ENCODE measurements around the gene XKR7.
A peak's percentile ranks its signal among the peaks of the same experiment; 100 is the strongest.

XKR7 gene

GRCh38 chr20:31972471-31973021 lies 4.6 kb downstream of the XKR7 start:
- Histone ChIP-seq H4K91ac (ENCODE audit: low read length) (no peak overlapping the region), H2BK120ac (ENCODE audit: low read depth, low read length) (no peak overlapping the region), H3K4ac (ENCODE audit: low read depth in 1 of 2, low read length in 2 of 2) (no peak overlapping the region), H4K8ac (ENCODE audit: low read length) (no peak overlapping the region), H3K4me1 (ENCODE audit: control insufficient read depth, insufficient read depth, low read depth, low read length) (peaks cover 22% of the 10 kb centered on the region), H2BK5ac (ENCODE audit: low read depth, low read length, poor library complexity, severe bottlenecking) (no peak overlapping the region), H3K79me1 (replicated peaks; ENCODE audit: low read length, poor library complexity, severe bottlenecking) (no peaks in the 10 kb centered on the region), H3K9ac (ENCODE audit: low read length) (no peak overlapping the region), H2AK5ac (ENCODE audit: low read length, severe bottlenecking) (no peak overlapping the region), H3K4me3 (ENCODE audit: insufficient read depth in 1 of 2, low read depth in 1 of 2, low read length in 2 of 2) (no peak overlapping the region), H3K27me3 (ENCODE audit: control insufficient read depth in 1 of 2, insufficient read depth in 1 of 2, low read length in 2 of 2) (peaks cover 76 to 83% of the 10 kb centered on the region in 2 experiments), H3K9me3 (ENCODE audit: control insufficient read depth, low read length) (no peaks in the 10 kb centered on the region), H2BK15ac (ENCODE audit: low read depth, poor library complexity, severe bottlenecking) (no peak overlapping the region), H3K27ac (ENCODE audit: low read length, poor library complexity, severe bottlenecking) (peak overlapping the region; percentile 2), H3K14ac (ENCODE audit: low read length in 2 of 2) (no peak overlapping the region), H3K4me2 (ENCODE audit: low read length, poor library complexity, severe bottlenecking) (peak overlapping the region; percentile 0), H2BK12ac (ENCODE audit: low read length in 2 of 2) (no peak overlapping the region), H2AFZ (ENCODE audit: low read depth, low read length) (no peak overlapping the region), H3K23ac (ENCODE audit: low read length in 2 of 2) (no peak overlapping the region), H3K36me3 (ENCODE audit: control insufficient read depth in 1 of 2, insufficient read depth in 2 of 2, low read depth in 1 of 2, low read length in 2 of 2) (no peaks in the 10 kb centered on the region), H3K18ac (ENCODE audit: low read depth in 1 of 2, low read length in 2 of 2) (no peak overlapping the region)
- DNase-seq, result no peak
- 24% methylated on average over 4 of the region's 4 CpGs for WGBS

GRCh38 chr20:31974296-31974695 lies 6.3 kb downstream of the XKR7 start:
- Histone ChIP-seq H2BK120ac (ENCODE audit: low read depth, low read length) (no peak overlapping the region), H3K4me2 (ENCODE audit: low read length, poor library complexity, severe bottlenecking) (no peak overlapping the region), H2BK15ac (ENCODE audit: low read depth, poor library complexity, severe bottlenecking) (no peak overlapping the region), H3K27ac (ENCODE audit: low read length, poor library complexity, severe bottlenecking) (no peak overlapping the region), H3K4me1 (ENCODE audit: control insufficient read depth, insufficient read depth, low read depth, low read length) (peaks cover 12% of the 10 kb centered on the region), H2AK5ac (ENCODE audit: low read length, severe bottlenecking) (no peak overlapping the region), H2BK5ac (ENCODE audit: low read depth, low read length, poor library complexity, severe bottlenecking) (no peak overlapping the region), H3K9me3 (ENCODE audit: control insufficient read depth, low read length) (no peaks in the 10 kb centered on the region), H3K79me1 (replicated peaks; ENCODE audit: low read length, poor library complexity, severe bottlenecking) (no peaks in the 10 kb centered on the region), H3K4ac (ENCODE audit: low read depth in 1 of 2, low read length in 2 of 2) (no peak overlapping the region), H3K27me3 (ENCODE audit: control insufficient read depth in 1 of 2, insufficient read depth in 1 of 2, low read length in 2 of 2) (peaks cover 65 to 82% of the 10 kb centered on the region in 2 experiments), H3K4me3 (ENCODE audit: insufficient read depth in 1 of 2, low read depth in 1 of 2, low read length in 2 of 2) (no peak overlapping the region), H4K8ac (ENCODE audit: low read length) (no peak overlapping the region), H3K23ac (ENCODE audit: low read length in 2 of 2) (no peak overlapping the region), H2AFZ (ENCODE audit: low read depth, low read length) (no peak overlapping the region), H4K91ac (ENCODE audit: low read length) (no peak overlapping the region), H3K9ac (ENCODE audit: low read length) (no peak overlapping the region), H3K18ac (ENCODE audit: low read depth in 1 of 2, low read length in 2 of 2) (no peak overlapping the region), H3K36me3 (ENCODE audit: control insufficient read depth in 1 of 2, insufficient read depth in 2 of 2, low read depth in 1 of 2, low read length in 2 of 2) (no peaks in the 10 kb centered on the region), H3K14ac (ENCODE audit: low read length in 2 of 2) (no peak overlapping the region), H2BK12ac (ENCODE audit: low read length in 2 of 2) (no peak overlapping the region)
- 100% methylated on average over 2 of the region's 2 CpGs for WGBS
- no peak for DNase-seq

GRCh38 chr20:31974951-31975487 lies 7.1 kb downstream of the XKR7 start:
- H3K14ac ChIP-seq (ENCODE audit: low read length in 2 of 2), result no peak overlapping the region
- no peaks in the 10 kb centered on the region for H3K36me3 ChIP-seq (ENCODE audit: control insufficient read depth in 1 of 2, insufficient read depth in 2 of 2, low read depth in 1 of 2, low read length in 2 of 2)
- H2BK12ac ChIP-seq (ENCODE audit: low read length in 2 of 2), result no peak overlapping the region
- H3K4me2 ChIP-seq (ENCODE audit: low read length, poor library complexity, severe bottlenecking), result no peak overlapping the region
- H4K91ac ChIP-seq (ENCODE audit: low read length), result no peak overlapping the region
- 23% methylated on average over 9 of the region's 10 CpGs for WGBS
- H3K9me3 ChIP-seq (ENCODE audit: control insufficient read depth, low read length), result no peaks in the 10 kb centered on the region
- H3K4me1 ChIP-seq (ENCODE audit: control insufficient read depth, insufficient read depth, low read depth, low read length), result peaks cover 12% of the 10 kb centered on the region
- DNase-seq, result no peak
- peaks cover 58 to 82% of the 10 kb centered on the region in 2 experiments for H3K27me3 ChIP-seq (ENCODE audit: control insufficient read depth in 1 of 2, insufficient read depth in 1 of 2, low read length in 2 of 2)
- no peak overlapping the region for H2BK5ac ChIP-seq (ENCODE audit: low read depth, low read length, poor library complexity, severe bottlenecking)
- no peak overlapping the region for H3K27ac ChIP-seq (ENCODE audit: low read length, poor library complexity, severe bottlenecking)
- no peak overlapping the region for H2BK120ac ChIP-seq (ENCODE audit: low read depth, low read length)
- no peak overlapping the region for H3K4me3 ChIP-seq (ENCODE audit: insufficient read depth in 1 of 2, low read depth in 1 of 2, low read length in 2 of 2)
- H3K4ac ChIP-seq (ENCODE audit: low read depth in 1 of 2, low read length in 2 of 2), result no peak overlapping the region
- no peak overlapping the region for H2AK5ac ChIP-seq (ENCODE audit: low read length, severe bottlenecking)
- no peak overlapping the region for H4K8ac ChIP-seq (ENCODE audit: low read length)
- no peak overlapping the region for H3K23ac ChIP-seq (ENCODE audit: low read length in 2 of 2)
- no peak overlapping the region for H2AFZ ChIP-seq (ENCODE audit: low read depth, low read length)
- no peak overlapping the region for H3K18ac ChIP-seq (ENCODE audit: low read depth in 1 of 2, low read length in 2 of 2)
- no peak overlapping the region for H3K9ac ChIP-seq (ENCODE audit: low read length)
- no peaks in the 10 kb centered on the region for H3K79me1 ChIP-seq (replicated peaks; ENCODE audit: low read length, poor library complexity, severe bottlenecking)
- H2BK15ac ChIP-seq (ENCODE audit: low read depth, poor library complexity, severe bottlenecking), result no peak overlapping the region

DNA sequence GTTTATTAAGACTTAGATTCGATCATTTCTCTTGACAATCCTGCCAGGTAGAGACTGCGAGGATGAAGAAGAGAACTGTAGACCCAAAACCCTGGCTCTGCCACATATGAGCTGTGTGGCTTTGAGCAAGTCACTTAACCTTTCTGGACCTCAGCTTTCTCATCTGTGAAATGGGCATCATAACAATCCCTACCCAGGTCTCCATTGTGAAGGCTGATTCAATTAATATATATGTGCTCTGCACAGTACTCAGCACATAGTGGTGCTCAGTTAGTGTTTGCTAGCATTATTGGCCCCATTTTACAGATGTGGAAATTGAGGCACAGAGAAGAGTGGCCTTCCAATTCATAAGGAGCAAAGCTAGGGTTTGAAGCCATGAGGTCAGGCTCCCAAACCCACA lies 7.9 kb downstream of the XKR7 start:
- no peak overlapping the region for H3K4me3 ChIP-seq (ENCODE audit: insufficient read depth in 1 of 2, low read depth in 1 of 2, low read length in 2 of 2)
- no peak overlapping the region for H3K4me2 ChIP-seq (ENCODE audit: low read length, poor library complexity, severe bottlenecking)
- no peak overlapping the region for H2BK12ac ChIP-seq (ENCODE audit: low read length in 2 of 2)
- H2AK5ac ChIP-seq (ENCODE audit: low read length, severe bottlenecking), result no peak overlapping the region
- H2BK5ac ChIP-seq (ENCODE audit: low read depth, low read length, poor library complexity, severe bottlenecking), result no peak overlapping the region
- no peak overlapping the region for H4K91ac ChIP-seq (ENCODE audit: low read length)
- H3K4me1 ChIP-seq (ENCODE audit: control insufficient read depth, insufficient read depth, low read depth, low read length), result peaks cover 12% of the 10 kb centered on the region
- no peaks in the 10 kb centered on the region for H3K79me1 ChIP-seq (replicated peaks; ENCODE audit: low read length, poor library complexity, severe bottlenecking)
- H3K23ac ChIP-seq (ENCODE audit: low read length in 2 of 2), result no peak overlapping the region
- H3K36me3 ChIP-seq (ENCODE audit: control insufficient read depth in 1 of 2, insufficient read depth in 2 of 2, low read depth in 1 of 2, low read length in 2 of 2), result no peaks in the 10 kb centered on the region
- H2BK120ac ChIP-seq (ENCODE audit: low read depth, low read length), result no peak overlapping the region
- peaks cover 56 to 80% of the 10 kb centered on the region in 2 experiments for H3K27me3 ChIP-seq (ENCODE audit: control insufficient read depth in 1 of 2, insufficient read depth in 1 of 2, low read length in 2 of 2)
- no peaks in the 10 kb centered on the region for H3K9me3 ChIP-seq (ENCODE audit: control insufficient read depth, low read length)
- H2AFZ ChIP-seq (ENCODE audit: low read depth, low read length), result no peak overlapping the region
- H2BK15ac ChIP-seq (ENCODE audit: low read depth, poor library complexity, severe bottlenecking), result no peak overlapping the region
- no peak overlapping the region for H4K8ac ChIP-seq (ENCODE audit: low read length)
- no peak overlapping the region for H3K27ac ChIP-seq (ENCODE audit: low read length, poor library complexity, severe bottlenecking)
- H3K18ac ChIP-seq (ENCODE audit: low read depth in 1 of 2, low read length in 2 of 2), result no peak overlapping the region
- 87% methylated on average over 2 of the region's 2 CpGs for WGBS
- no peak overlapping the region for H3K4ac ChIP-seq (ENCODE audit: low read depth in 1 of 2, low read length in 2 of 2)
- H3K9ac ChIP-seq (ENCODE audit: low read length), result no peak overlapping the region
- no peak overlapping the region for H3K14ac ChIP-seq (ENCODE audit: low read length in 2 of 2)
- no peak for DNase-seq
